ENCODE measurements around the gene FOXRED1.
"Not testable (repeated sequence)": the region's sequence is repeated elsewhere in the genome, so short reads cannot be mapped to it uniquely, and the experiment has no call there.

FOXRED1 gene

DNA sequence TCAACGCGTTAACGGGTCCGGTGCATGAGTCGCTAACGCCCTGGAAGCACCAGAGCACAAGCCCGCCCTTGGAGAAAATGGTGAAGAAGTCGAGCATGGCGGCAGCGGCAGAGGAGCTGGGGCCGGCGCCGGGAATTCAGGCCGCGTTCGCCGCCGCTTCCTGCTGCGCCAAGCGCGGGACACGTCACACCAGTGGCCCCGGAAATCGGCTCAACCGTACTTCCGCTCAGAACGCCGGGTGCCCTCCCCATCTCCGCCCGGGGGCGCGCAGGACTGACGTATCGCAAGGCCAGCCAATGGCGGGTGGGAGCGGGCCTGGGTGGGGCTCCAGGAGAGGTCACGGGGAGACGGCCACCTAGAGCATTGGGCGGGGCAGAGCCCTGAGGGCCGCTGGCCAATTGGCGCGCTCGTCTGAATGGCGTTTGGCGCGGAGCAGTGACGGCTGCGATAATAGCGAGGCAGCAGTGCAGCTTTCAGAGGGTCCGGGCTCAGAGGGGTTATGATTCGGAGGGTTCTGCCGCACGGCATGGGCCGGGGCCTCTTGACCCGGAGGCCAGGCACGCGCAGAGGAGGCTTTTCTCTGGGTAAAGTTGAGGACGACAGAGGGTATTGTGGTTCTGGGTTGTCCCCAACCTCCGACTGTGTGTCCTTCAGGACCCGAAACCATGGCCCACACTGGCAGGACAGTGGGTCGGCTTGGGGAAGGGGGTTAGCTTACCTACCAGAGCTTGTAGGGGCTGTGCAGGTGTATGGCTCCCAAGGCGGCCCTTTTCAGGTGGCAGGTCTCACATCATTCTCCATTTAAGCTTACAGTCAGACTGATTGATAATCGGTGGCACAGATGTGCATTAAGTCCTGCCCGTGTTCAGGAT is at the start of gene FOXRED1, which contains the start of gene SRPRA:
FOXRED1 (plus strand) TSS at position 447 of the 872 bp plus-strand sequence; CDS start at position 500, 53 bp downstream.
SRPRA (minus strand) TSS at position 188 of the 872 bp plus-strand sequence; CDS start at position 97, 91 bp downstream.
- DNase-seq = peak; percentile 99

- DNase-seq = no peak
Measured at GRCh38 chr11:126219547-126219946, 49.4 kb upstream of the FOXRED1 start.

DNA sequence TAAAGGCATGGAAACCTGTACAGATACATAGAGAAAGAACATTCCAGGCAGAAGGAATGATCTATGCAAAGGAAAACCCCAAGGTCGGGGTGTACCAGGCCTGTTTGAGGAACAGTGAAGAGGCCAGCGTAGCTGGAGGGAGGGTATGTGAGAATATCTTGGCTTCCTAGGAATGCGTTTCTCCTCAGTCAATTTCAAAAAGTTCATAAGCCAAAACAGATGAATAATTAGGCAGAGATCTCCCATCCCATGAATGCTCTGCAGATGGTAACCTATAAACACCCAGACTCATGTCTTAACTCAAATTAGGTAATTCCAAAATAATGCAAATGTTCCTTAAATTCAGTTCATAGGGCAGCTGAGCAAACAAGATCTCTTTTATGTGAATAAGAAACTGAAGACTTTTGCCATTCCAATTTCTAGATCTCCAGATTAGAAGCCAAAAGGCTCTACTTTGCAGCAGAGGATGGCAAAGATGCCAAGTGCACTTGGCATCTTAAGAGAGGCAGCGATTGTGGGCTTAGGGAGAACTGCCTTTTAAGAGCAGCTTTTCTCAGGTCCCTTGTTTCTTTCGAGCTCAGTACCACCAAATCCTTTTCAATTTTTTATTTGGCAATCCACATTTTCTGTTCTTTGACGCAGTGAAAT is 44.2 kb upstream of the FOXRED1 start:
- no peak for DNase-seq

GRCh38 chr11:126225295-126225665 is 43.7 kb upstream of the FOXRED1 start:
- DNase-seq = no peak

GRCh38 chr11:126226334-126227084 is 42.4 kb upstream of the FOXRED1 start:
- no peak for DNase-seq

DNA sequence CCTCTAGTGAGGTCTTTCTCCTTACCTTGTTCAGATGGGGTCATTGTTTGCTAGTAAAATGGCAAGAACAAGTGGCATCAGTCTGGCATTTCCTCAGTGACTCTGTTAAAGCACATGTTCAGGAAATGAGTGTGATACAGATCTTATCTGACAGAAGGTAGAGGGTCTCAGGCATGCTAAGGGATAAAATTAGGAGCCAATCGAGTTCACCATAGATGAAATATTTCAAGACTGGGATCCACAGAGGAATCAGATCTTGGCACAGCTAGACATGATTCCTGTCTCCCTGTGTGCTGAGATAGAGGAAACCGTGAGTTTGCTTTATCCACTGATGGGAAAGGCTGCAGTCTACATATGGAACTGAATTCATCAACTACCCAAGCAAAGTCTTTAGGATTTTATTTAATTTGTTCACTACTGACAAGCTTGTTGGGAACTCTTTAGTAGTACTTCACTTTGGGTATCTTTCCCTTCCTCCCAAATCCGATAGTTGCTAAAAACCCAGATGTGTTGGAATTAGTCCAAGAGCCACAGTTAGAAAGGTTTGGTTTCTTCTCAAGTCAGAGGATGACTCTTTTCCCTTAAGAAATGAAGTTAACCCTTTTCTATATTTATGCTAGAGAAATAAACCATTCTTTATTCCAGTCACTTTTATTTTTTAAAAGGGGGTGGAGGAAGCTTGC is 39.0 kb upstream of the FOXRED1 start:
- no peak for DNase-seq

DNA sequence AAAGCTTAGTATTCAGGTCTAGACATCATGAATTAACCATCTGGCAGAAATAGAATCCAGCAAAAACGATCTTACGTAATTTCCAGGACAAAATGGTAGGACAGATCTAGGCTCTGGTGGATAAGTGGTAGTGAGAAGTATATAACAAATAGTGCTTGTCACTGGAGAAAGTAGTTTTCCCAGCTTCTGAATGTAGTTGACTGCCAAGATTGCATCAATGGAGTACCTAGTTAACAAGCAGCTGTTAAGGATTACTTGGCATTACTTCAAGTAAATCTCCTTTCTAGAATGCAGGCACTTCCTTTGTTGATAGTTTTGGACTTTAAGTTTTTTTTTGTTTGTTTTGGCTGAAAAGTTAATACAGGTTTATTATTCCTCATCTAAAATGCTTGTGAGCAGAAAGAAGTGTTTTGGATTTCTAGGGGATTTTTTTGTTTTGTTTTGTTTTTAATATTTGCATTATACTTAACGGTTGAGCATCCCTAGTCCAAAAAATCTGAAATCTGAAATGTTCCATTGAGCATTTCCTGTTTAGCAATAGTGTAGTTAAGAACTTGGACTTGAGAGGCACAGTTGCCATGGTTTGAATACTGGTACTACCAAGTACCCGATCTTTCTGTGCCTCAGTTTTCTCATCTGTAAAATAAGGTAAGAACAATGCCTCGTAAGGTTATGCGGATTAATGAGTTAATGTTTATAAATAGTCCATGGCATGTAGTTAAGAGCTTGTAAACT is 37.1 kb upstream of the FOXRED1 start:
- no peak for DNase-seq

GRCh38 chr11:126232683-126233082 is 36.3 kb upstream of the FOXRED1 start:
- no peak for DNase-seq

GRCh38 chr11:126233391-126233790 is 35.6 kb upstream of the FOXRED1 start:
- DNase-seq = no peak

DNA sequence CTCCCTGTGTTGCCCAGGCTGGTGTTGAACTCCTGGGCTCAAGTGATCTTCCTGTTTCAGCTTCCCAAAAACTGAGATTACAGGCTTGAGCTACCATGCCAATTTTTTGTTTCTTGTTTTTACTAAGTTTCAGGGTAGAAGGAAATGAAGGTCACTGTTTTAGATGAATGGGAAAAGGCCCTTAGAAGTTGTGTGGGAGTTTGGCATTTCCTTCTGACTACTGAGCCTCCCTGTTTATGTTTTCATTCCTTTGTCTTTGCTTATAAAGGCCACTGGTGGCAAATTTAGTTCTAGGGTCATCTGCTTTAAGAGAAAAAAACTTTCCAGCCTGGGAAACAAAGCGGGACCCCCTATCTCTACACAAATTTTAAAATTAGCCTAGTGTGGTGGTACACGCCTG is 22.3 kb upstream of the FOXRED1 start:
- DNase-seq = no peak

DNA sequence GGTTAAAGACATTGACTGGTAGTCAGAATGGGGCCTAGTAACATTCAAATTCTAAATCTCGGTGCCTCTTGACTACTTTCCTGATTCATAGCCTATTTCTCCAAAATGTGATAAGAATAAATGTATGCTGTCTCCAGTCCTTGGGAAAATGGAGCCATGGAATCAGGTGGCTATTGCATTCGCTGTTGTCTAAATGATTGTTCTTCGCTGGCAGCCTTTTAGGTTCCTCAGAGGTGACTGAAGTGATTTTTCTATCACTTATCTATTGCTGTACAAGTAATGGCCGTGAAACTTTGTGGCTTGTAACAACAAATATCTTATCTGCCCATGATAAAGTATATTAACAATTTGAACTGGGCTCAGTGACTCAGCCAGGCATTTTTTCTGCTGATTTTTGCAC is 15.7 kb upstream of the FOXRED1 start:
- no peak for DNase-seq

DNA sequence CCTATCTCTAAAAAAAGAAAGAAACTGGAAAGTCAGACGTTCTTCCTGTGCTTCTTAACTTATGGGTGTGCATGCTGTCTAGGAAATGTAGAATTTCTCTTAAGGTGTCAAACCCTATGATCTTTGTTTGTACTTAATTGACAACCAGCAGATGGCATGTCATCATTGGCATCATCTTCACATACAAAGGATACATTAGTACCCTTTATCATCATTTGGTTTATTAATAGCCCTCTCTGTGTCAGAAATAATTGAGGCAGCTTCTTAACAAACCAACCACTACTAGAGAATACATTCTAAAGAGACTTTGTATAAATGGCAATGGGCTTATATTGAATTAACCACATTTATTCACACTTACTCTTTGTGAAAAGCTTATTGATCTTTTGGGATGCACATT is 14.1 kb upstream of the FOXRED1 start:
- no peak for DNase-seq

DNA sequence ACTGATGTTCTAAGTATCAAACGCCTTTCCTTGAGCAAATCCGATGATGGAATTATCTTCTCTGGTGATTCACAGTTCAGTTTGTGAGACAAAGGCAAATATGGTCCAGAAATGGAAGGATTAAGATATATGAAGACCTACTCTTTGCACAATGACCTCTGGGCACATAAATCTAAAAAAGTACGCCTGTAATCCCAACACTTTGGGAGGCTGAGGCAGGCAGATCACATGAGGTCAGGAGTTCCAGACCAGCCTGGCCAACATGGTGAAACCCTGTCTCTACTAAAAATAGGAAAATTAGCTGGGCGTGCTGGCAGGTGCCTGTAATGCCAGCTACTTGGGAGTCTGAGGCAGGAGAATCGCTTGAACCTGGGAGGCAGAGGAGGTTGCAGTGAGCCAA is 13.4 kb upstream of the FOXRED1 start:
- not testable (repeated sequence) for DNase-seq

- no peak for DNase-seq
Measured at GRCh38 chr11:126256216-126256615, 12.7 kb upstream of the FOXRED1 start.

DNA sequence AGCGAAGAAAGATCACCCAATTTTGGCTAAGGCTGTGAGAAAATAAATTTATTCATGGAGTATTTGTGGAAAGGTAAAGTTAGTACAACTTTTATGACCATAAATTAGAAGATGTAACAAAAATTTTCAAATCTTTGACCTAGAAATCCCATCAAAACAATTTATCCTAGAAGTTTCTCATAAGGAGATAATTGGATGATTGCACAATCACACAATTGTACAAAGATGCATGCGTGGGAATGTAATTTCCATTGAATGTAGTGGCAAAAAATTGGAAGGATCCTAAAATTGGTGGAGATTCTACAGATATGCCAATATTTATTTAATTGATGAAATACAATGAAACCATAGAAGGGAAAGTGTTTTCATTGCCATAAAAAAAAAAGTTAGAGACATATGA is 11.8 kb upstream of the FOXRED1 start:
- DNase-seq = no peak

DNA sequence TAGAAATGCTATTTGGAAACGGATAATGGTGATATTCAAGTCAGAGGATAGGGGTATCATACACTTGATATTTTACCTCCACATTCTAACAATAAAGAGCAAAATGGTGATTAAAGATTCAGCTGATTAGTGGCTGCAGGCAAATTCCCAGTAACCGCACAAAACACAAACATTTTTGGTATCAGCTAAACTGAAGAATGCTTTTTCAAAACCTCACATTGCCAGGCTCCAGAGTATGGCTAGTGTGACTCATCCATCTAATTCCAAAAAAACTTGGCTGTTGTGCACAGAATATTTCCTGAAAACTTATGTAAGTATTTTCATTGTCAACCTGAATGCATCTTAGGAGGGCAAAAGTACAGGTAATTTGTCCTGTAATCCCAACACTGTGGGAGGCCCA is 11.2 kb upstream of the FOXRED1 start:
- no peak for DNase-seq

GRCh38 chr11:126262216-126262615 is 6.7 kb upstream of the FOXRED1 start:
- no peak for DNase-seq

GRCh38 chr11:126263489-126263888 is 5.5 kb upstream of the FOXRED1 start:
- DNase-seq = no peak

GRCh38 chr11:126265811-126266210 is 3.1 kb upstream of the FOXRED1 start:
- DNase-seq = no peak

GRCh38 chr11:126267650-126268049 is 1.3 kb upstream of the FOXRED1 start:
- no peak for DNase-seq

DNA sequence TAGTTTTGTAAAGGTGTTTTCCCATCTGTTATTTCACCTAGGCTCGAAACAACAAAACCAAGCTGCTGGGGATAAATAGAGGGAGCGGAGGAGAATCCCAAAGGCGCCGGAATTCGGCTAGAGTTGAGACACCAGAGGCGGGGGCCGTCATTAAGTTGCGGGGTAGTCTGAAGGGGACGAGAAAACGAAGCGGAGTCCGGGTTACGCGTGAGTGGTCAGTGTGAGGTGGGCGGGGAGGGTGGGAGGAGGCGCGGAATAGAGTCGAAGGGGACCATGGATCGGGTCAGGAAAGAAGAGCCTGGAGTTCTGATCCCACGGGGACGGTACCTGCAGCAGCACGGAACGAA is 620 bp upstream of the FOXRED1 start:
- no peak for DNase-seq

DNA sequence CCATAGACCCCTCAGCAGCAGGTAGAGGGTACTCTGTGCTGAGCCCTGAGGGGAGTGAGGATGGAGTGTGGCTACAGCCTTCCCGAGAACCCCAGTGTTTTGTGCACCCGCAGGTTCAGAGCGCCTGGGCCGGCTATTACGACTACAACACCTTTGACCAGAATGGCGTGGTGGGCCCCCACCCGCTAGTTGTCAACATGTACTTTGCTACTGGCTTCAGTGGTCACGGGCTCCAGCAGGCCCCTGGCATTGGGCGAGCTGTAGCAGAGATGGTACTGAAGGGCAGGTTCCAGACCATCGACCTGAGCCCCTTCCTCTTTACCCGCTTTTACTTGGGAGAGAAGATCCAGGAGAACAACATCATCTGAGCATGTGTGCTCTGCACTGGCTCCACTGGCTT is 8.4 kb downstream of the FOXRED1 start:
- no peak for DNase-seq
